GM21367 (cell line): ENCODE data around the gene AKTIP.

Experiments
- ATAC-seq: cut with Tn5 transposase; IDR thresholded peaks from one replicate; pipeline ENCODE4 v1.9.1; 2021; ENCODE audit not compliant: unreplicated experiment

Gene AKTIP

DNA sequence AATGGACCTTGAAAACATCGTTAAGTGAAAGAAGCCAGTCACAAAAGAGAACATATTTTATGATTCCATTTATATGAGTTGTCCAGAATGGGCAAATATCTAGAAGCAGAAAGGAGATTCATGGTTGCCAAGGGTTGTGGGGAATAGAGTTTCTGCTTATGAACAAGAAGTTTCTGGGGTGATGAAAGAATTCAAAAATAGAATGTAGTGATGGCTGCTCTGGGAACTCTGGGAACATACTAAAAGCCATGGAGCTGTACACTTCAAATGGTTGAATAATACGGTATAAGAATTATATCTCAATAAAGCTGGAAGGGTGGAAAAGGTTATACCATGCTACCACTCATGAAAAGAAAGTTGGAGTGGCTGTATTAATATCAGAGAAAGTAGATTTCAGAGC lies 18.5 kb downstream of the AKTIP start:
- ATAC-seq = no peak

DNA sequence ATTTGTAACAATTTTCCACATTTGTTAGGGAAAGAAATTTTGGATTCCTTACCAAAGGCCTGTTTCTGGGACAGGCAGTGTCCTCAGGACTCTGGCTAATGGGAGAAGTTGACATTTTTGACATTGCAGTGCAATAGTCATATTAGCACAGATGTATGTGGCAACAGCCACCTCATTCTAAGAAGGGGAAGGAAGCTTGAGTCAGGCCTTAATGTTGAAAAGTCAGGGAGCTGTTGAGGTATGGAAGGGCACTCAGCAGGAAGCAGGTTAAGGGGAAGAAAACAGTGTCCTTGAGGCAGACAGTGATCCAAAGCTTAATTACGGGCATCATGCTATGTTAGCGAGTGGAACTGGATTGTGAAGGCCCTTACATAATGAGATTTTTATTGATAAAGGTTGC lies 20.9 kb downstream of the AKTIP start:
- ATAC-seq = no peak

DNA sequence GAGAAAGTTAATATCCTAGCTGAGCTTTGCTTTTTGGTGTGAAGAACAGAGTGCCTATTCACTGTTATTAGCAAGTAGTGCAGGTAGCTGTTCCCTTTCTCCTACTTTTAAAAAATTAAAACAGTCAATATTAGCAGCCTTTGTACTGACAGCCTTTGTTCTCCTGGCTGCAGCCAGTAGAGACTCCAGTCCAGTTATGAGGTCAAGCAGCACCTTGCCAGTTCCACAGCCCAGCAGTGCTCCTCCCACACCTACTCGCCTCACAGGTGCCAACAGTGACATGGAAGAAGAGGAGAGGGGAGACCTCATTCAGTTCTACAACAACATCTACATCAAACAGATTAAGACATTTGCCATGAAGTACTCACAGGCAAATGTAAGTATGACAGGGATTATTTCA lies 22.6 kb downstream of the AKTIP start:
- no peak for ATAC-seq

DNA sequence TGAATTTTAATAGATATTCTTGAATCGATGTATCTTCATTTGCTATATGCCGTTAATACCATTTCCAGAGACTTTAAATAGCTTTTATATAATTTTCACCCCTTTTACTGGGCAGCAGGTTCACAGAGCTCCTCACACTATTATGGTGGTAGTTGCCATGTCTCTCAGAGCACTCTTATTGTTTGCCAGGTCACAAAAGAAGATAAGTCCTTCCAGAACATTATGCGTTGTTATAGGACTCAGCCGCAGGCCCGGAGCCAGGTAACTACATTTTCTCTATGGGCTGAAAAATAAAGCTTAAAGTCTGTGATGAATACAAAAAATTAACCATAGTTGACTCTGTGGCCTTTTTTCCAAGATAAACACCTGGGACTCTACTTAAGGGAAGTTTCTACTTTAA lies 24.0 kb downstream of the AKTIP start:
- ATAC-seq = no peak

DNA sequence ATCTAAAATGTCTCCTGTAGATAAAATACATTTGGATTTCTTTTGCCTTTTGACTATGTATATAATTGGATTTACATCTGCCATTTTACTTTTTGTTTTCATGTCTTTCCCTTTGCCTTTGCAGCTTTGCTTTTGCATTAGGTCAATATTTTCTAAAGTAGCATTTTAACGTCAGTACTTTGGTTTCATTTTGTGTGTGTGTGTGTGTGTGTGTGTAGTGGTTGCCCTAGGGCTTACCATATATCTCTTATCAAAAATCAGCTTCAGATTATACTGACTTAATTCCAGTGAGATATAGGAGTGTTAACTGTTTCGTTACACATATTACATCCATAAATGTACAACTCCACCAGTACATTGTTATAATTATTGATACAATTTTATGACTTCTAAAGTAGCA lies 26.1 kb downstream of the AKTIP start:
- no peak for ATAC-seq

DNA sequence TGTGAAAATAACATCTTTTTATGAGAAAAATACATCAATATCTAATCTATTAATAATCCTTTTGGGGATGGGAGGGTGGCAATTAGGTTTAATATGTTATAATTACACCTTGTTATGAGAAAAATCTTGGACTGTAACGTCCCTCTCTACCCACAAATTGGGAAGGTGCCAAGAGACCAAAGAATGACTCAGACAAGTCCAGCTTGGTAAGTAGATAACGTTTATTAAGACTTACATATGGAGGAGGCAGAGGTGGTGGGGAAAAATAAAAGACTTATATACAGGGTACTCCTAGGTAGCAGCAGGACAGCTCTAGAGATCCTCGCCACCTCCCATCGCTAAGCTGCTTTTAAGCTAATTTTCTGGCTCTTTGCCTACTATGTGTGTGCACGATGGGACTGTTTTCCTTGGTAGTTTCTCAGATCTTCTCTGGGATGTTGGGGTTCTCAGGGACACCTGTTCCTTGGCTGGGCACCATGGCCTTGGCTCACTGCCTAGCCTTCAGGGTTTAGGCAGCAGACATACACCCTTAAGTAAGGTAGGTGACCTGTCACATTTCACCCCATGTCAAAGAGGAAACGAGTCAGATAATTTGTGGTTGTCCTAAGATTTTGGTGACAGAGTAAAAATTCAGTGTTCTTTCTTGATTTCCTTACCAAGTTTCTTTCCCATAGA lies 37.3 kb downstream of the AKTIP start:
- no peak for ATAC-seq

DNA sequence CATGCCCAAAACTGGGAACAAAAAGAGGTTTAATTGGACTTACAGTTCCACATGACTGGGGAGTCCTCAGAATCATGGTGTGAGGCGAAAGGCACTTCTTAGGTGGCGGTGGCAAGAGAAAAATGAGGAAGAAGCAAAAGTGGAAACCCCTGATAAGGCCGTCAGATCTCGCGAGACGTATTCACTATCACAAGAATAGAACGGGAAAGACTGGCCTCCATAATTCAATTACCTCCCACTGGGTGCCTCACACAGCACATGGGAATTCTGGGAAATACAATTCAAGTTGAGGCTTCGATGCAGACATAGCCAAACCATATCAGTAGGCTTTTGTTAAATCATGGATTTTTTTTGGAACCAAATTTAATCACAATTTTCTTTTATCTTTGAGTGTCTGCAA lies 44.4 kb downstream of the AKTIP start:
- ATAC-seq = no peak

DNA sequence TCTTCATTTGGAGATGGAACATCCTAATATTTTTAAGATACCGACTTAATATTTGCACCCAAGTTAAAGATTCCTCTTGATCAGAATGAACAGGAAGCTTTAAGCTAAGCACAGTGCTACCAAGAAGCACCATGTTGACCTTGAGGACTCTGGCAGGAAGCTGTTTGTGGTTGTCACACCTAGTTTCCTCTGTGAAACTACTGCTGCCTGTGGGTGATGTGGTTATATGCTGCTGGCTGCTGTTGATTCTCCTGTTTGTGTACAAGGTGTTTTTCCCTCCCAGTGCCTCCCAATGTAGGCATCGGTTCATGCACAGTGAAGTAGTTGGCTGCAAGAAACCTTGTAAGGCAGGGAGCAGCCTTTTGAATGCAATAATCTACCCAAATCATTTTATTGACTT lies 45.3 kb downstream of the AKTIP start:
- peak; percentile 100 for ATAC-seq

DNA sequence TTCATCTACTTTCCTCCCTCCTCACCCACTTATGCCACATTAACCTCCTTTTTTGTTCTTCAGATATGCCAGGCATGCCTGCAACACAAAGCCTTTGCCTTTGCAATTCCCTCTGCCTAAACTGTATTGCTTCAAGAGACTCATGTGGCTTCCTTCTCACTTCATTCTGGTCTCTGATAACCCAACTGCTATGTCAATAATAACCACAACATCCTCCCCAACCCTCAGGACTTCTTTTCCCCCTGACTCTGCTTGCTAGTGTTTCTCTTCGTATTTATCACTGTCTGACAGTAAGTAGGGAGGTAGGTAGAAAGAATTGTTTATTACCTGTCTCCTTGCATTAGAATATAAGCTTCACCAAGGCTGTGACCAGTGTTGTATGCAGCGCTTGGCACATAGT lies 46.4 kb downstream of the AKTIP start:
- no peak for ATAC-seq

DNA sequence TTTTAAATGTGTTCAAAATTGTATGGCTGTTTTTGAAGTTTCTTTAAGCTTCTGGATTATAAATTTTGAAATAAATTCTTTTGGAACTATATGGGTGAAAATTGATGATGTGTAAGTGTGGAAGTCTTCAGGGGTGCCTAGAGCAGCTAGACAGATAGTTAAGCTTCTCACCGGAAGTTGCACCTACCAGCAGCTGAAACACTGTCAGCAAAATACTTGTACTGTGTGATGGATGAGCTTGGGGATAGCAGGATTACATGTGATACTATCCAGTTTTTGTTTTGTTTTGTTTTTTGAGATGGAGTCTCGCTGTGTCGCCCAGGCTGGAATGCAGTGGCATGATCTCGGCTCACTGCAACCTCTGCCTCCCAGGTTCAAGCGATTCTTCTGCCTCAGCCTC lies 49.1 kb downstream of the AKTIP start:
- ATAC-seq = no peak

DNA sequence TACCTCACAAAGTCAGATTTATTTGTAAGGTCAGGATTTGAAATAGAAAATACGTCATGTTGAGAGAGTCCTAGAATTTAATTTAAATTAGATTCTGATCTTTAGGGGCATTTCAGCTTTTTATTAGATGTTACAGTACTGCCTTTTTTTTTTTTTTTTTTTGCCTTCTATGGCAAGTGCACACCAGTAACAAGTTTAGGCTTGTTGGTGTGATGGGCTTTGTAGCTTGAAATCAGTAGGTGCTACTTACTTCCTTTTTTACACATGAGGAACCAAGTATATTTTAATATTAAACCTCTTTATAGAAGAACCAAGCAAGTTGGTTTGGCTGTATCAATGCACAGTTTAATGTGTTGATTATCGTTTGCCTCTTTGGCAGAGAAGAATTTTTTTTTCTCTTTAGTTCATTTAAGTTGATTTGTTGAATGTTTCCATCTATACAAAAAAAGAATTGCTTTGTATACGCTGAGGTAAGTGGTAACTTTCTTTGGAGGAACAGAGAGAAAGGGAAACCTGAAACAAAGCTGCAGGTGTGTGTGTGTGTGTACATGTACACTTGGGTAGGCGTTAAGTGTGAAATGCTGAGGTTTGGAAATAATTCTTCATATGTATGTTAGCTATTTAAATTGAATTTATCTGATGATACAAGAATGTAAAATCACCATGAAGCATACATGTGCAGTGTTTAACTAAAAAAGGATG lies 53.0 kb downstream of the AKTIP start:
- ATAC-seq = no peak

DNA sequence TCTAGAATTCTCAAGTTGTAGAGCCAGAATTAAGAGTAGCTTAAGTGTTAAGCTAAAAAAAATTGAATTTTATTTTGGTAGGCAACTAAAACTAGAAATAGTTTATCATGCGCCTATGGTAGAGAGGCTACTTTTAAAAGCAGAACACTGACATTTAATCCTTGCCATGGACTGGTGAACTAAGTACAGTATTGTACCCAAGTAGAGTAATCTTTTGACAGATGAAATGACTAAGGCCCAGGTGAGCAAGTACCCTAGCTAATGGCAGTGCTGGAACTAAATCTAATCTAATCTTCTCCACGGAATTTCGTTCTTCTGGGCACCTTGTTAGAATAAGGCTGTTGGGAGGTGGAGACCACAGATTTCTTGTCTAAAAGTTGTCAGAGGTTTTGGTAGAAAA lies 56.9 kb downstream of the AKTIP start:
- no peak for ATAC-seq

DNA sequence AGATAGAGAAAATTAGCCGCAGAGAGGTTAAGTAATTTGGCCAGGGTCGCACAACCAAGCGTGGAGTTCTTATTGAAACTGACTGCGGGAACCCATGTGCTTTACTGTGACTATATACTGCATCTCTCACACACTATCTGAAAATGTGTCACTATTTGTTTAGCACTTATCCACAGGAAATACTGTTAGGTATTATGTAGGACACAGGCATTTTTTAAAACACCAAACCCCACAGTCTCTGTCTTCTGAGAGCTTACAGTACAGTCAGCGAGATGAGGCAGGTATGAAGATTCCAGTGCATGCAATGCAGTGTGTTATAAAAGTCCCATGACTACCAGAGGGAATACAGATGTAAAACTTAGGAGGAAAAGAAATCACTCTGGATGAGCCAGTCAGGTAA lies 57.5 kb downstream of the AKTIP start:
- ATAC-seq = no peak
